Kidney capillary endothelial cell (primary cell): Measurements from ENCODE around the gene LTV1.

ENCODE experiments used
- DNase-seq: peaks from one replicate; pipeline ENCODE4 v3.0.0-alpha.2; 2018; ENCODE audit warnings: low spot score

Gene LTV1

GRCh38 chr6:143885116-143885515 is 42.0 kb downstream of the LTV1 start:
- no peak for DNase-seq

GRCh38 chr6:143894655-143895054 is 51.5 kb downstream of the LTV1 start:
- DNase-seq, result no peak

- DNase-seq, result no peak
Measured at GRCh38 chr6:143896126-143896860, 53.2 kb downstream of the LTV1 start.

- DNase-seq, result no peak
Measured at GRCh38 chr6:143900358-143900757, 57.2 kb downstream of the LTV1 start.

GRCh38 chr6:143901885-143902750 is 59.0 kb downstream of the LTV1 start:
- no peak for DNase-seq

GRCh38 chr6:143902827-143903226 is 59.7 kb downstream of the LTV1 start:
- no peak for DNase-seq

- no peak for DNase-seq
Measured at GRCh38 chr6:143911028-143911427, 67.9 kb downstream of the LTV1 start.

GRCh38 chr6:143912671-143913070 is 69.5 kb downstream of the LTV1 start:
- no peak for DNase-seq
